Skeletal muscle cell (primary cell): ENCODE data around the gene ARID3A.

Source experiments
- DNase-seq: peaks from one replicate; pipeline ENCODE4 v3.0.0-alpha.2; 2010; ENCODE audit warnings: low read depth
- H3K4me3 ChIP-seq: 2 replicates; pipeline ENCODE4 v1.5.1; 2011; ENCODE audit warnings: low read depth, mild to moderate bottlenecking, control low read depth, low read length, moderate library complexity

ARID3A gene

GRCh38 chr19:907183-907853 lies 18.5 kb upstream of the ARID3A start:
- DNase-seq = no peak
- no peak overlapping the region for H3K4me3 ChIP-seq

- DNase-seq = no peak
- H3K4me3 ChIP-seq = peak overlapping the region; percentile 16
Observed at GRCh38 chr19:911197-912033, 14.4 kb upstream of the ARID3A start.

GRCh38 chr19:912181-913079 lies 13.4 kb upstream of the ARID3A start:
- no peak for DNase-seq

GRCh38 chr19:913080-913748 lies 12.6 kb upstream of the ARID3A start, which contains the start of gene R3HDM4:
R3HDM4 (minus strand) TSS chr19:913219; CDS start chr19:913157, 62 bp downstream.
- DNase-seq = no peak

More at GRCh38 chr19:912181-913079, 13.4 kb upstream of the ARID3A start:
- peak overlapping the region; percentile 81 for H3K4me3 ChIP-seq

GRCh38 chr19:916645-917322 lies 9.1 kb upstream of the ARID3A start:
- H3K4me3 ChIP-seq = peak overlapping the region; percentile 11
- no peak for DNase-seq

More at GRCh38 chr19:913080-913748, 12.6 kb upstream of the ARID3A start, which contains the start of gene R3HDM4:
- peak within 1 kb of the TSS; percentile 81 for H3K4me3 ChIP-seq

- no peak for DNase-seq
- peak within 1 kb of the TSS; percentile 11 for H3K4me3 ChIP-seq
Observed at GRCh38 chr19:917323-918151, 8.3 kb upstream of the ARID3A start, which contains the start of gene KISS1R. KISS1R (plus strand) TSS chr19:917333; CDS start chr19:917503, 170 bp downstream.

- DNase-seq = no peak
- no peak overlapping the region for H3K4me3 ChIP-seq
Observed at GRCh38 chr19:918152-918437, 7.7 kb upstream of the ARID3A start.

GRCh38 chr19:918481-919198 lies 7.2 kb upstream of the ARID3A start:
- no peak overlapping the region for H3K4me3 ChIP-seq
- DNase-seq = no peak

GRCh38 chr19:919199-920050 lies 6.4 kb upstream of the ARID3A start:
- H3K4me3 ChIP-seq = no peak overlapping the region
- DNase-seq = no peak

GRCh38 chr19:920051-920864 lies 5.6 kb upstream of the ARID3A start:
- H3K4me3 ChIP-seq = peak overlapping the region; percentile 17
- no peak for DNase-seq

GRCh38 chr19:924553-925086 lies 1.2 kb upstream of the ARID3A start:
- DNase-seq = no peak
- peak overlapping the region; percentile 89 for H3K4me3 ChIP-seq

- peak overlapping the region; percentile 89 for H3K4me3 ChIP-seq
- no peak for DNase-seq
Observed at GRCh38 chr19:925087-925525, 729 bp upstream of the ARID3A start.

- no peak for DNase-seq
- H3K4me3 ChIP-seq = peak overlapping the region; percentile 89
Observed at GRCh38 chr19:926323-926588, 421 bp downstream of the ARID3A start.

- DNase-seq = no peak
- H3K4me3 ChIP-seq = peak overlapping the region; percentile 89
Observed at GRCh38 chr19:926589-927350, 935 bp downstream of the ARID3A start.

- no peak for DNase-seq
- peak overlapping the region; percentile 89 for H3K4me3 ChIP-seq
Observed at GRCh38 chr19:927351-927779, 1.5 kb downstream of the ARID3A start.
